NCI-H1436 treated with DMSO at 0.1 percent for 48 hours (cell line): Measurements from ENCODE around the gene SPATA2.
"Not testable (repeated sequence)": the region's sequence is repeated elsewhere in the genome, so short reads cannot be mapped to it uniquely, and the experiment has no call there.

ENCODE experiments used
- DNase-seq: peaks from one replicate; lab custom pipeline; 2025; lab: John Stamatoyannopoulos, UW

Gene SPATA2

GRCh38 chr20:49904440-49905214, 10.7 kb downstream of the SPATA2 start:
- no peak for DNase-seq

DNA sequence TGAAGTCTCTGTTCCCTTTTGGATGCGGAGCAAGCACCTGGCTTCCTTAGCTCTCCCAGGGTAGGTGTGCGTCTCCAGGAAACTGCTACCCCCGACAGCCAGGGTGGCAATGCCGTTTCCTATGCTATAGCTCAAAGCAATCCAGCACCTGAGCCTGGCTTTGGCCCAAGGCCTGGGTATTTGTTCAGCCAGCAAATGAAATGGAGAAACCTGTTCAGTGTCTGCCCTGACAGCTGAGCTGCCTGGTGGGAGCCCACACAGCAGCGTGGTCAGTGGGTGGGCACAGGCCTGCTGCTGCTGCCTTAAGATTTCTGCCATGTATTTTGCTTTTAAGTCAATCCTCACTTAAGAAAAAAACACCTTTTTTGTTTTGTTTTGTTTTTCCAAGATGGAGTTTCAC, 13.7 kb downstream of the SPATA2 start:
- DNase-seq, result no peak

GRCh38 chr20:49899541-49900383, 15.6 kb downstream of the SPATA2 start:
- no peak for DNase-seq

DNA sequence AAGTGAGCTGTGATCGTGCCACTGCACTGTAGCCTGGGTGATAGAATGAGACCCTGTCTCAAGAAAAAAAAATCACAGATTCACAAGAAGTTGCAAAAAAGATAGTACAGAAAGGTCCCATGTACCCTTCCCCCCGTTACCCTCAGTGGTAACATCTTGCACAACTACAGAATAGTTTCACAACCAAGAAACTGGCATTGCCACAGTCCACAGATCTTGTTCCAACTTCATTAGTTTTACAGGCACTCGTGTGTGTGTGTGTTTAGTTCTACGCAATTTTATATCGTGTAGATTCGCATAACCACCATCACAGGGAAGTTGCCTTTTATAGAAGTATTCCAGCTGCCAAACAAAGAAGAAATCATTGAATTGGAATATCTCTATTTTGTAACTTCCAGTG, 19.1 kb downstream of the SPATA2 start:
- DNase-seq, result no peak

GRCh38 chr20:49895474-49896093, 19.7 kb downstream of the SPATA2 start:
- not testable (repeated sequence) for DNase-seq

DNA sequence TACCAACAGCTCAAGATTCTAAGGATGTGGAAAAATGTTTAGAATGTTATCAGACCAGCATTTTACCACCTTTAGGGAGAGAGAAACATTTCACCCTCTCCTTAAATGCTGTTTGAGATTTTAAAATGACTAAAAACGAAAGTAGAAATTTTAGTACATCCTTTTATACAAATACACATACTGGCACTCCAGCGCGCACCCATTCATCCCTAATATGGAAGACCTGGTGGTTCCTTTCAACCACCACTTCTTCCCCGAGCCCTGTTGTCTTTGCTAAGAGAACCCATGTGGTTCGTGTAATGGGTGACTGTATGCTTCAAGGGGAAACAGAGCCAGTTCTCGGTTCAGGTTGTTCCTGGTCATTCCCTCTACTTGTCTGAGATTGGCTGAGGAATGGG, 21.3 kb downstream of the SPATA2 start:
- no peak for DNase-seq

DNA sequence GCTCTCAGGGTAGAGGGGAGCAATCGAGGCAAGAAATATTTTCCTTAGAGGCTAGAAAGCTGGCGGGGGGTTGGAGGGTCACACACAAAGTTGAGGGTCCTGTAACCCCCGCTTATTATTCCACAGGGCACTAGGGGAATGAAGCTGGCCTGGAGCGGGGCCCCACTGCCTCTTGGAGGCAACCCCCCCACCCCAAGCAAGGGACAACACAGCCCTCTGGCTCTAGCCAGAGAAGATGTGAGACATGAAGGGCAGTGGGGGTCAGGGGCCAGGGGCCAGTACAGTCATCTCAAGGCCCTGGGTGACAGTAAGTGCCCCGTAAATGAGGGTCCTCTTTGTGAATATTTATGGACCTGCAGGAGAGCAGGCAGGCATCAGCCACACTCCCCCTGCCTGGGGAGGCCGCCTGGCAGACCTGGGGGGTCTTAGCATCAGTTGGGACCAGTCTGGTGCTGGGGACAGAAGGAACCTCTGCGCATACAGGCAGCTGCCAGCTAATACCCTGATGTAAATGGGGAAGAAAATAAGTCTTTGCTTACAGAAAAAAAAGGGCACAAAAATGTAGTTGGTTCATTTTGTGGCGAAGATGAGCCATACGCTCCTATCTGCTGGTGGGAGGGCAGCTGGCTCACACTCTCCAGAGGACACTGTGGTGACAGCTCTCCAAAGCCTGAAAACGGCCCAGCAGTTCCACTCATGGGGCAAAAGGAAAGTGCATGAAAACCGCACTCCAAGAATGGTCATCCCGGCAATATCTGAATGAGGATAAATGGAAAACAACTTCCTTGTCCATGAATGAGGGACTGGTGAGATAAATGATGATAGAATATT, 21.9 kb downstream of the SPATA2 start:
- DNase-seq, result no peak

DNA sequence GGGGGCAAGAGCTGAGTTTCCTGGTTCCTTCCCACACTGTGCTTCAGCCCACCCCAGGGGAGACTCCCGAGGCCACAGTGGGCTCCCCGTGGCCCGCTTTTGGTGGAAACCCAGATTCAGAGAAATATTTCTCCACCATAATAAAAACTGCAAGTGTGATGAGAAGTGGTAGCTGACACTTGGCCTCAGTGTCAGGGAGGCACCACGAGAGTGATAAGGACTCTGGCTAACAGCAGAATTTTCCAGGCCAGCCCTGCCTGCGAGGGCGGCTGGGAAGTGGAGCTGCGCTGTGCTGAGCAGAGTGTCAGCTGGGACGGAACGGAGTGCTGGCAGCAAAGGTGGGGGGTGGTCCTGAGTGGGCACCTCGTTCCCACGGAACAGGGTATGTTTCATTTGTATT, 22.5 kb downstream of the SPATA2 start:
- no peak for DNase-seq

- no peak for DNase-seq
Measured at GRCh38 chr20:49892260-49892659, 23.1 kb downstream of the SPATA2 start.

- DNase-seq, result no peak
Measured at GRCh38 chr20:49891476-49892110, 23.7 kb downstream of the SPATA2 start.

DNA sequence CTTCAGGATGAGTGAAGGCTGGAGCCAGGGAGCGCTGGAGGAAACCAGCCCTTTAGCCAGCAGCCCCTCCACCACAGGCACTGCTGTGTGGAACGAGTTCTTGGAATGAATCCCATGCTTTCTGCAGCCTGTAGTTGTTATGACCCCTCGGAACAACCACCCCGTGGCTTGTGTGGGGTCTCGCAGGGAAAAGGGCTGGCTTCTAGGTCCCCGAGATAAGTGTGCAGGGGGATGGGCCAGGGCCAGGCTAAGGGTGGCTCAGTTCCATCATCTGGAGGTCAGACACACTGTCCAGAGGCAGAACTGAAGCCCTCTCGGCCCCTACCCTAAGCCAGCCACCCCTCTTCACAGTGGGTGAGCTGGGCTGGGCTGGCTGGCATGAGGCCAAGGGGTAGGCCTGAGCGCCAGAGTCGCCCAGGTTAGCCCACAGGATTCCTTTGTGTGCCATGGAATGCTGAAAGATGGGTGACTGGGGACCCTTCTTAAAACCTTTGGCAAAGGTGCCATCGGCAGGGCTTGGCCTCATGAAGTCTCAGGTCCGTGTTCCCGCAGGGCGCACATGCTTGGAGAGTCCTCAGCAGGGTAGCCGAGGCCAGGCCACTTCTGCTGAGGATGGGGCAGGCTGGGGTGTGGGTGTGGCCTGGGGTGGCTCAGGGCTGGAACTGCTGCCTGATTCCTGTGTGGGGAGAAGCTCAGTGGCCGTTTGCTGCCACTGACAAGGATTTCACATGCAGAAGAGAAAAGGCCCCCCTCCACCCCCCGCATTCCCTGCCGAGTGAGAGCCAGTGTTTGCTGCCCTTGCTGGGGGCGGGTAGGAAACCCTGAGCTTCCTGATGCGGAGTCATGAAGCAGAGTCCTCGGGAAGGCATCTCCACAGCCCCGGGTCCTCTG, 24.6 kb downstream of the SPATA2 start:
- no peak for DNase-seq

DNA sequence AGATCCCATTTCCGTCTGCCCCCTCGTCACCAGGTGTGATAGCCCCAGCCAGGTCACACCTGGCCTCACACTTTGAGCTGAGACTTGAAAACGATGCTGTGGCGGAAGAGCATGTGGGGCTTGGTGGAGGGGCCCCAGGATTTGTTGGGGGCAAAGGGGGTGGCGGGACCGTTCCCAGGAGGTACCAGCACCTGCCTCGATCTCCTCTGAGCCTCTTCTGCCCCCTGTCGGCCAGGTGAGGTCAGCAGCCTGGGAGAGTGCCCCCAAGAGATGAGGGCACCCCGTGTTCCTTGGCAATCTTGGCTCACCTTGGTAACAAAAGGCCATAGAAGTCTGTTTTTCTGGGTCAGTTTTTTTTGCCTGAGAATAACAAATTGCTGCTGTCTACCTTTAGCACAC, 25.4 kb downstream of the SPATA2 start:
- no peak for DNase-seq

- no peak for DNase-seq
Measured at GRCh38 chr20:49889001-49889934, 26.1 kb downstream of the SPATA2 start.

GRCh38 chr20:49888212-49889000, 26.9 kb downstream of the SPATA2 start:
- no peak for DNase-seq

- DNase-seq, result no peak
Measured at GRCh38 chr20:49887251-49888211, 27.8 kb downstream of the SPATA2 start.

DNA sequence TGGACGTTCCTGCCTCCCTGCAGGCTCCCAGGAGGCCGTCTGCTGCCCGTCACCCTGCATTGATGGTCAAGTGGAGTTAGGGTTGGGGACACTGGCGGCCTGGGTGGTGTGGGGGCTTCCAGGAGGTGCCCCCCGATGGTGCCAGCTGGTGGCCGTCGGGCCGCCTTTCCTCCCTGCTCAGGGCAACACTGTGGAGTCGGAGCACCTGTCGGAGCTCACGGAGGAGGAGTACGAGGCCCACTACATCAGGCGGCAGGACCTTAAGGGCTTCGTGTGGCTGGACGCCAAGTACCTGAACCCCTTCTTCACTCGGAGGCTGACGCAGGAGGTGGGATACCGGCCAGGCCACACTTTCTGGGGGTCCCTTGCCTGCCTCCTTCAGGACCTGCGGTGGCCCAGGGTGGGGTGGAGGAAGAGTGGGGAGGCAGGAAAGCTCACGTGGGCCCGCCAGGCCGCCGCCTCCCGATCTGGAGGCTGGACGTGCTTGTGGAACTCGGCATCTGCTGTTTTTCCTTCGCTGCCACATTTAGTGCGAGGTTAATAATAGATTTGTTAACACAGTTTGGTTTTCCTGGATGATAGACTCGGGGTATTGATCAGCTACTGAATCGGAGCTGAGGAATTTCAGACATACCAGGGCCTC, 28.6 kb downstream of the SPATA2 start:
- no peak for DNase-seq
